Chondrocyte (in vitro differentiated cells): ENCODE results near the gene TES. TPM values are rescaled to one million over a fixed set of nuclear protein-coding genes. Genes with fewer than 3 reads are reported as not detected.

Experiments used
- DNase-seq: peaks from one replicate; pipeline ENCODE4 v3.0.0; 2021; ENCODE audit warnings: mixed read lengths, low spot score
- H3K27ac Mint-ChIP-seq: one replicate; pipeline ENCODE4 v1.8.0; 2021; ENCODE audit warnings: mild to moderate bottlenecking, moderate library complexity, mixed read lengths; ENCODE audit not compliant: unreplicated experiment
- H3K27me3 Mint-ChIP-seq: 2 replicates; pipeline ENCODE4 v1.8.0; 2021; ENCODE audit warnings: low read depth, mixed read lengths
- H3K36me3 Mint-ChIP-seq: 2 replicates; pipeline ENCODE4 v1.8.0; 2021; ENCODE audit warnings: low read depth, mixed read lengths
- H3K4me1 Mint-ChIP-seq: 2 replicates; pipeline ENCODE4 v1.8.0; 2021; ENCODE audit warnings: low read depth, mild to moderate bottlenecking, mixed read lengths
- H3K4me3 Mint-ChIP-seq: one replicate; pipeline ENCODE4 v1.8.0; 2021; ENCODE audit warnings: mild to moderate bottlenecking, moderate library complexity, mixed read lengths; ENCODE audit not compliant: unreplicated experiment
- H3K9me3 Mint-ChIP-seq: 2 replicates; pipeline ENCODE4 v1.8.0; 2021; ENCODE audit warnings: low read depth, mixed read lengths
- CTCF ChIP-seq: fragments of 200-600 bp; sonication (generic); IDR thresholded peaks from 2 replicates; pipeline ENCODE4 v1.5.0; 2021; ENCODE audit warnings: antibody characterized with exemption, mild to moderate bottlenecking, moderate library complexity
- long read RNA-seq: library from polyadenylated mRNA; stranded (forward); transcript quantifications from one replicate; pipeline ENCODE4 v2.0.0, GENCODE V29; 2021
- total RNA-seq: library from RNA; stranded (reverse); gene quantifications from 3 replicates; pipeline ENCODE4 v1.2.1, GENCODE V29; 2021

TES gene
- total RNA-seq: 157 to 261 TPM (median 247 TPM) in 3 replicates
- long read RNA-seq, transcript TES-201 (7 exons, 2,782 nt): major isoform, 447 of 491 reads
- long read RNA-seq, partial matches to known transcripts: 22 of 491 reads
- long read RNA-seq, other reads (novel, unspliced or antisense): 21 of 491 reads

DNA sequence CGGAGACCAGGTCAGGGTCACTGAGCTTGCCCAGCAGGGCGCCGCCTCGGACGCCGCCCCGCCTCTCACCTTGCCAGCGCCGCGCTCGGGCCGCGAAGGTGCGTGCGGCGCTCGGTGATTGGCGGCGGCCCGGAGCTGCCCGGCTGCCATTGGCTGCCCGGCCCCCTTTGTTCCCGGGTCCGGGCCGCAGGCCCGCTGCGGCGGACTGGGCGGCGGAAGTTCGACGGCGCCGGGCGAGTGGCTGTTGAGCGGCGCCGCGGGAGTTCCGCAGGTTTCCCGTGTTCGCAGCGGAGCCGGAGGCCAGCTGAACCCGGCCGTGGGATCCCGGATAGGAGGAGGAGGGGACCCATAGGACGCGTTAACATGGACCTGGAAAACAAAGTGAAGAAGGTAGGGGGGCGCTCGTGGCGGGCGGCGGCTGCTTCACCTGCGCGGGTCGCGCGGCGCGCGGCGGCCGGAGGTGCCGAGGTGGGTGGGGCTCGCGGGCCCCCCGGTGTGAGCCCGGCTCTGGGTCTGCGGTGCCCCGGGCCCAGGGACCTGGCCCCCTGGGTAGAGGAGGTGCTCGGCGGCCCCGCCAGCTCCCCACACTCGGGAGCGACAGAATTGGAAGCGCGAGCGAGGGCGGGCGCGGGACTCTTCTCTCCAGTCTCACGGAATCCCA is at the start of gene TES:
TSS of gene TES (plus strand) at position 195 of the 661 bp plus-strand sequence. CDS start at position 364, 169 bp downstream.
- Mint-ChIP-seq H3K27ac (peak within 1 kb of the TSS; percentile 99), H3K27me3 (no peaks in the 10 kb centered on the region), H3K4me1 (peaks cover 42% of the 10 kb centered on the region), H3K4me3 (peak within 1 kb of the TSS; percentile 95), H3K9me3 (no peaks in the 10 kb centered on the region), H3K36me3 (peaks cover 3% of the 10 kb centered on the region)
- peak; percentile 93 for DNase-seq
- TF ChIP-seq CTCF: no peak

GRCh38 chr7:116161728-116162127 is 48.6 kb upstream of the TES start:
- no peaks in the 10 kb centered on the region for H3K27me3 Mint-ChIP-seq
- no peak overlapping the region for H3K4me3 Mint-ChIP-seq
- TF ChIP-seq CTCF: no peak
- H3K4me1 Mint-ChIP-seq: peaks cover 16% of the 10 kb centered on the region
- no peak overlapping the region for H3K27ac Mint-ChIP-seq
- H3K9me3 Mint-ChIP-seq: no peaks in the 10 kb centered on the region
- no peak for DNase-seq
- no peaks in the 10 kb centered on the region for H3K36me3 Mint-ChIP-seq

DNA sequence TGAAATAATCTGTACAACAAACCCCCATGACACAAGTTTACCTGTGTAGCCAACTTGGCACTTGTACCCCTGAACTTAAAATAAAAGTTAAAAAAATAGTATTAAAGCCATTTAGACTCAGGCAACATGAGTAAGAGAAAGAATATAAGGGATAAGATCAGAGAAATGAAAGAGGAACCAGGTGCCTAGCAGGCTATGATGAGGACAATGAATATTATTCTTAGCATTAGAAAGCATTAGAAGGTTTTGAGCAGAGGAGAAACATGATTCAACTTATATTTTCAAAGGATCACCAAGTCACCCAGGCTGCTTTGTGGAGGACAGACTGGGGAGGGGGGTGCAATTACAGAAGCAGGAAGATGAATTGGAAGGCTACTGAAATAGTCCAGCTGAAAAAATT is 48.1 kb upstream of the TES start:
- Mint-ChIP-seq H3K4me3 (no peak overlapping the region), H3K4me1 (peaks cover 16% of the 10 kb centered on the region), H3K36me3 (no peaks in the 10 kb centered on the region), H3K27ac (no peak overlapping the region), H3K9me3 (no peaks in the 10 kb centered on the region), H3K27me3 (no peaks in the 10 kb centered on the region)
- DNase-seq: no peak
- TF ChIP-seq CTCF: no peak

DNA sequence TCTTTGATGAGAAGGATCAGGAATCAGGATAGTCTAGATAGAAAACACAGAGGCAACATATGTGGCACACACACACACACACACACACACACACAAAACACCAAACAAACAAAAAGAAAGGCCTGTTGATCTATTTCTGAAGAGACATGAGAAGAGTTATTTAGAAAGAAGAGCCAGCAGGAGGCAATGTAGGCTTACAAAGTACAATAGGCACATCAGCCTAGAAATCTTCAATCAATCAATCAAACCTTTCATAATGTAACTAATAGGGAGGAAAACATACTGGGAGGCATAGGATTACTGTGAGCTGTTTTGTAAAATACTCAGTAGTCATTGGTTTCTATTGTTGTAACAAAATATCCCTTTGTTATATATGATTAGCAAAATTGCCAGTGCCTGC is 47.3 kb upstream of the TES start:
- Mint-ChIP-seq H3K27ac (no peak overlapping the region), H3K4me1 (peaks cover 16% of the 10 kb centered on the region), H3K4me3 (no peak overlapping the region), H3K9me3 (no peaks in the 10 kb centered on the region), H3K27me3 (no peaks in the 10 kb centered on the region), H3K36me3 (no peaks in the 10 kb centered on the region)
- TF ChIP-seq CTCF: peak; percentile 57
- DNase-seq: no peak

- Mint-ChIP-seq H3K4me1 (peaks cover 26% of the 10 kb centered on the region), H3K27me3 (no peaks in the 10 kb centered on the region), H3K27ac (no peak overlapping the region), H3K36me3 (no peaks in the 10 kb centered on the region), H3K9me3 (no peaks in the 10 kb centered on the region), H3K4me3 (no peak overlapping the region)
- no peak for DNase-seq
- no peak for TF ChIP-seq CTCF
Observed at GRCh38 chr7:116164552-116165306, 45.6 kb upstream of the TES start.
